Choroid plexus epithelial cell (primary cell): ENCODE measurements around the gene PLXDC1.
A peak's percentile ranks its signal among the peaks of the same experiment; 100 is the strongest.

Experiments used
- DNase-seq: peaks from one replicate; pipeline ENCODE4 v3.0.0-alpha.2; 2010; ENCODE audit warnings: low read depth
- H3K4me3 ChIP-seq: 2 replicates; pipeline ENCODE4 v1.5.1; 2011; ENCODE audit warnings: low read depth, mild to moderate bottlenecking, control low read depth, low read length, moderate library complexity
- CTCF ChIP-seq: conservative IDR thresholded peaks from 2 replicates; pipeline ENCODE4 v1.5.1; 2011; ENCODE audit warnings: low read depth, mild to moderate bottlenecking, control low read depth, inconsistent platforms, low read length, moderate library complexity

Gene PLXDC1

GRCh38 chr17:39018267-39019134, 132.9 kb downstream of the PLXDC1 start:
- DNase-seq = no peak
- no peak overlapping the region for H3K4me3 ChIP-seq
- no peak for TF ChIP-seq CTCF

GRCh38 chr17:39016193-39017153, 135.0 kb downstream of the PLXDC1 start:
- peak; percentile 53 for DNase-seq
- no peak overlapping the region for H3K4me3 ChIP-seq
- no peak for TF ChIP-seq CTCF

- no peak for TF ChIP-seq CTCF
- no peak for DNase-seq
- no peak overlapping the region for H3K4me3 ChIP-seq
These were observed 135.9 kb downstream of the PLXDC1 start for GRCh38 chr17:39015546-39015935.

- DNase-seq = no peak
- no peak overlapping the region for H3K4me3 ChIP-seq
- TF ChIP-seq CTCF = no peak
These were observed 136.5 kb downstream of the PLXDC1 start for GRCh38 chr17:39014795-39015545.

- no peak overlapping the region for H3K4me3 ChIP-seq
- no peak for TF ChIP-seq CTCF
- DNase-seq = peak; percentile 57
These were observed 137.2 kb downstream of the PLXDC1 start for GRCh38 chr17:39014044-39014794.
